HG02973 (cell line): ENCODE measurements around the gene EPX.

Experiments used
- ATAC-seq: cut with Tn5 transposase; IDR thresholded peaks from one replicate; pipeline ENCODE4 v1.9.1; 2021; ENCODE audit warnings: moderate library complexity; ENCODE audit not compliant: unreplicated experiment

EPX gene

DNA sequence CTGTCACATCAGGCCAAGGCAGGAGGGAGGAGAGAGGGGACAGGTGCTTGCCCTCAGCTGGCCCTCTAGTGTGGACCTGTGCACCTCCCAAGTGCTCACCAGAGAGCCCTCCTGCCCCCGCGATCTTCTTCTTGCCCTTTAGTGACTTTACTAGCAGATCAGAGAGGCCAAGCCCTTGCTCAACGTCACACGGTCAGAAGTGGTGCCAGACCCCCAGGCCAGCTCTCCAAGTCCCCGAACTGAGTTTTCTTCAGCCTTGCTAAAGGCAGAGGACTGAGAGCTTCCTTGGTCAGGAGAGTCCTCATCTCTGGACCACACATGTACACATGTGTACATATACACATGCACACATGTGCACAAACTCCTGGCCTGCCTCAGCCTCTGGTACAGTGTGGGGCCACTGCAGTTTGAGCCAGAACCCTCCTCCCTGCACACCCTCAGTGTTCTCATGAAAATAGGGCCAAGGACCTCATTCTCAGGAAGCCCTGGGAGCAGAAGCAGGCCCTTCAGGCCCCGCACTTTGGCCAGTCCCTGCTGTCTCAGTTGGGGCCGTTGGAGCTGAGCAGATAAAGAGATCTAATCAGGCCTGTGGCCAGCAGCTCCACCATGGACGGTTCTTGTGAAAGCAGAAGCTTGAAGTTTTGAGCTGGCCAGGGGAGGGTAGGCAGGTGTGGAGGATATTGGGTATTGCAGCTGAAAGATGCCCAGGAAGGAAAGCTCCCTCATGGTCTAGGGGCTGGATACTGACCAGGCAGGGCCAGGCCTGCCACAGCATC, 7.4 kb upstream of the EPX start:
- ATAC-seq, result no peak

DNA sequence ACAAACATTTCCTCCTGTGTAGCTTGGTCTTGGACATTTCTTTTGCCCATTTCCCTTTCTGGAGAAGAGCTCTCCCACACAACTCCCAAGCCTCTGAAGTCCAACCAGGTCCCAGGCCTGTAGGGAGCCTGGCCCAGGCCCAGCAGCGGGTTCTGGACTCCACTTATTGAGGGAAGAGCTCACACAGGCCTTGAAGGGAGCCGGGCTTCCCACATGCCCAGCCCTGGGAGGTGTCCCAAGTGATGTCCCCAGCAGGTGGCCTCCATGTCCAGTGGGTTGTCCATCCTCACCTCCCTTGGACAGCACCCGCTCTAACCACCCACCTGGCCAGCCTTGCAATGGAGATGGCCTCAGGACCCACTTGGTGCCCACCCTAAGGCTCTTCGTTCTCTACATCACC, 5.9 kb upstream of the EPX start:
- no peak for ATAC-seq

DNA sequence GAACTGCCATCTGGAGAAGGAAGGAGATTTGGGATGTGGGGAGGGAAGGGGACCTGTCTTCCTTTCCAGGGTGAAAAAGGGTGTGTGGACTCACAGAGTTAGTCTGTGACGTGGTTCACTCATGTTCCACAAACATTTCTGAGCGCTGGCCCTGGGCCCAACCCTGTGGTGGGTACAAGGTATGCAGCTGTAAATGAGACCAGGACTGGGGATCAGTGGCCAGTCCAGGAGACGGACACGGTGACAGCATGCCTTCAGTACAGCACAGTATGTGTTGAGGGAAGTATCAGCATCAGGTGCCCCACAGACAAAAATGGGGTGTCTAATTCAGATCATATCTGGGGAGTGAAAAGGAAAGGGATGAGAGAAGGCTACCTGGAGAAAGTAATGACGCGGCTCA, 5.5 kb upstream of the EPX start:
- no peak for ATAC-seq

DNA sequence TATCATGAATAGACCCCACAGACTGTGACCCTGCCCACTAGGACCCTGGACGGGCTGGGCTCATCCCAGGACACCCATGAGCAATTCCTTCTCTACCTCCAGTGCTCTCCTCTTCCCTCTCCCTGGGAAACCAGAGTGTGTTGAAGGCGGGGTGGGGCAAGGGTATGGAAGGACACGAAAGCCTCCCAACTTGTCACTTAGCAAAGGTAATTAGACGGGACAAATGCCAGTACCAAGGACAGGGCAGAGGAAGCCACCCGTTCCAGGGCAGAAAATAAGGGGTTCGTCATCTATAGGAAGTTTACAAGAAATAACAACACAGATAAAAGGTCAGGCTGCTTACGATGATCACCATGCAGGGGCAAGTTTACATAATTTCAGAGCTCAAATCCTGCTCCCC, 4.9 kb upstream of the EPX start:
- no peak for ATAC-seq

DNA sequence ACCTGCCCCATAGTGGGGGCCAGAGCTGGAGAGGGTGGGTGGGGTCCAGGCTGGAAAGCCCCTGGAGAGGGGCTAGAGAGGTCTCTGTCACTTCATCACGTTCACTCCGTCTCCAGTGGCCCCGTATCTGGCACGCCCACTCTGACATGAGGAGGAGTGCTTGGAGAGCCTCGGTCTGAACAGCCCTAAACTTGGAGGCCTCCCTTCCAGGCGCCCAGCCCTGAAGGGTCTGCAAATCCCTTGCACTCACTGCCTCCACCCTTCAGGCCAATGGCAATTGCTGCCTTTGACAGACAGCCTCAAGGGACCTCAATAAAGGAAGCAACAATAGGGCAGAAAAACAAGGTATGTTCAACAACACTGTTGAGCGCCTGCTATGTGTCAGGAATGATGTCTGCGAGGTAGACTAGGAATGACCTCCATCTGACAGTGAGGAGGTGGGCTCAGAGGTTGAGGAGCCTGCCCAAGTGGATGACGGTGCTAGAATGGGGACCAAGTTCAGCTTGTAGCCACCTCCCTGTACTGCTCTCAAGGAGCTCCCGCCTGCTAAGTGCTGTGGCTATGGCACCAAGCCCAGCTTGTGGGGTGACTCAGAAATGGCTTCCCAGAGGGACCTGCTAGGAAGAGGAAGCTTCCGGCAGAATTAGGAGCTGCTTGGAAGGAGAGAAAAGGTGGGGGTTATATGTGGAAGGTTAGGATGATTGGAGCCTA, 2.9 kb upstream of the EPX start:
- ATAC-seq, result no peak

DNA sequence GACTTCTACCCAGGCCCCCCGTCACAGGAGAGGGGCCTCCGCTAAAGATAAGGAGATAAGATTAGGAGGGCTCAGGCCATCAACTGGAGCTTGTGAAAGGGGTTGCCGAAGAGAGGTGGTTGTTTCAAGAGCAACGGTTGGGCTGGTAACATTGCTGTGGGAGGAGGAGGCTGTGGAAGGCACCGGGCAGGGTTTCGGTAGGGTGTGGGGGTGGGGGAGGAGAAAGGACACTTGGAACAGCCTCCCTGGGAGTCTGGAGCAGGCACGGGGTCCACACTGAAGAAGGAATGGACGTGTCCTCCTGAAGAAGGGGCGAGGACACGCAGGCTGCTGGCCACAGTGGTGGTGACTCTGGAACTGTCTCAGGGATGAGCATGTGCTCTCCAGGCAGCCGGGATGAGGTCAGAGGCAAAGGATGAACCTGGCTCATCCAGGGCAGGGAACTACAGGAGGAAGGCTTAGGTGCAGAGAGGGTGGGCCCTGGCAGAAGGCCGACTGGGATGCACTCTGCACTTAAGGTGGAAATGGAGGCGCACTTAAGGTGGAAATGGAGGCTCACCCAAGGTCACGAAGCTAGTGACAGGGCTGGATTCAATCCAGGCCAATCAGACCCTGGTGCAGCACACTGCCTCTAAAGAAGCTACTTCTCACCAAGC, 1.2 kb upstream of the EPX start:
- no peak for ATAC-seq

DNA sequence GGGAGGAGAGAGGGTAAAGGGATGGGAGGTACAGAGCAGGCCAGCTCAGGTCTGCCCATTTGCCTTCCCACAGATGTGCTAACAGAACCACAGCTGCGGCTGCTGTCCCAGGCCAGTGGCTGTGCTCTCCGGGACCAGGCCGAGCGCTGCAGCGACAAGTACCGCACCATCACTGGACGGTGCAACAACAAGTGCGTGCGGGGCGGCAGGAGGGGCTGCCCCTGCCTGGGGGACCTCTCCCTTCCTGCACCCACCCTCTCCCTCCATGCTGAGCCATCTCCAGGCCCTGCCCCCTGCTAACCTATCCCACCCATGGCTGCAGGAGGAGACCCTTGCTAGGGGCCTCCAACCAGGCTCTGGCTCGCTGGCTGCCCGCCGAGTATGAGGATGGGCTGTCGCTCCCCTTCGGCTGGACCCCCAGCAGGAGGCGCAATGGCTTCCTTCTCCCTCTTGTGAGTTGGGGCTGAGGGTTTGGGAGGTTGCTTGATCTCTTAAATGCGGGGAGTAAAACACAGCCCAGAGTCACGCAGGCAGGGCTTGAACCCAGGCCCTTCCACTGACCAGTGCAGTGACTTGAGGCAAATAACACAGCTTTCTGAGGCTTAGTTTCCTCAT, 1.2 kb downstream of the EPX start:
- no peak for ATAC-seq

DNA sequence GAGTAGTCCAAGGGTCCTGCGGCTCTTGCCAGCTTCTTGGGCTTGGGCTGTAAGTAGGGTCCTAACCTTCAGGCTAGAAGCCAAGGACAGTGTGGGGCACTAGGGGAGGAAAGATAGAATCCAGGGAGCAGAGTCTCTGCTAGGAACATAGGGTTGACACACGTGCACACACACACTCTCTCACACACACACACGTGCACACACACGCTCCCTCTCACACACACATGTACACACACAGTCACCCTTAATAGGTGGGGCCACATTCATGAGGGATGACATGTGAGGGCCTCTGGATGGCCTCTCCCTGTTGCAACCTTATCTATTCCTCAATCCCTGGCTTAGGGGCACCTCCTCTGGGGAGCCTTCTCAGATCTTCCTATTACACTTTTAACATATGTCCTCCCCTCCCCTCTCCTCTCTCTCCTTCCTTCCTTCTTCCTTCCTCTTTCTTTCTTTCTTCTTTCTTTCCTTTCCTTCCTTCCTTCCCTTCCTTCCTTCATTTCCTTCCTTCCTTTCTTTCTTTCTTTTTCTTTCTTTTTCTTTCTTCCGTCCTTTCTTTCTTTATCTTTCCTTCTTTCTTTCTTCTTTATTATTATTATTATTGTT, 3.1 kb downstream of the EPX start:
- ATAC-seq, result no peak

DNA sequence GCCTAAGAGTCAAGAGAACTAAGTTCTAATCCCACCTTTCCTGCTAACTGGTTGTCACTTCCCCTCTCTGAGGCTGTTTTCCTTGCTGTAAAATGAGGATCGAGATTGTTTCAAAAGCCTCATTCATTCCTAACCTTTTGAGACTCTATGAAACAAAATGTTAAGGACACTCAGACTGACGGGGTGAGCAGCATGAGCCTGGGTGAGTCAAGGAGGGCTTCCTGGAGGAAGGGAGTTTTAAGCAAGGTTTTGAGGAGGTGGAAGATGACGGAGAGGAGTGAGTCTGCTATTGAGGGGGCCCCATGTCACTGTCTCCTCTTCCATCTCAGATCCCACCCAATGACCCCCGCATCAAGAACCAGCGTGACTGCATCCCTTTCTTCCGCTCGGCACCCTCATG, 4.1 kb downstream of the EPX start:
- no peak for ATAC-seq

DNA sequence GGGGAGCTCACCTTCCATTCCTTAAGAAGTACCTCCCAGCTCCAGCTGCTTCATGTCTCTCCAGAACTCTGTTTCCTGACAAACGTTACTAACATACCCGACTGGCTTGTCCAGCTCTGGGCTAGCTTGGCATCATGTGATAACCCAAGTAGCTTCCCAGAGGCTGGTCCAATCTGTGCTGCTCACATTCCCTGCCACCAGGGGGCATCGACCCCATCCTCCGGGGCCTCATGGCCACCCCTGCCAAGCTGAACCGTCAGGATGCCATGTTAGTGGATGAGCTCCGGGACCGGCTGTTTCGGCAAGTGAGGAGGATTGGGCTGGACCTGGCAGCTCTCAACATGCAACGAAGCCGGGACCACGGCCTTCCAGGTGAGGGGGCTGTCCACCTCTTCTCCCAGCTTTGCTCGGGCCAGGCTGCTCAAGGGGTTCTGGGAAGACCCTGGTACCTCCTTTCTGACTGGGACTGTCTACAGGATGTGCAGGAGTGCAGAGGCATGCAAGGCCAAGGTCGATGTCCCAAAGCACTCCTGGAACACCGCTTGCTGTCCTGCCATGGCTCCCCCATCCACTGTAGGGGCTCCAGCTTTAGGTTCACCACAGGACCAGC, 7.6 kb downstream of the EPX start:
- ATAC-seq, result no peak

DNA sequence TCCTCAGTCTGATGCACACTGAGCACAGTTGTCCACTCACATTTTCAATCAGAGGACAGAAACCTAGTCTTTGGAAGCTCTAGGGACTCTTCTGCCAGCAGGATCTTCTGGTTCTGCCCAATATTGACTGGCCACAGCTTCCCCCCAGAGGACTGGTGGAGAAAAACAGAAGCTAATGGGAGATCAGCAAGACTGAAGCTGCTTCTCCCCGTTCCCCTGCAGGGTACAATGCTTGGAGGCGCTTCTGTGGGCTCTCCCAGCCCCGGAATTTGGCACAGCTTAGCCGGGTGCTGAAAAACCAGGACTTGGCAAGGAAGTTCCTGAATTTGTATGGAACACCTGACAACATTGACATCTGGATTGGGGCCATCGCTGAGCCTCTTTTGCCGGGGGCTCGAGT, 10.3 kb downstream of the EPX start:
- ATAC-seq, result no peak

DNA sequence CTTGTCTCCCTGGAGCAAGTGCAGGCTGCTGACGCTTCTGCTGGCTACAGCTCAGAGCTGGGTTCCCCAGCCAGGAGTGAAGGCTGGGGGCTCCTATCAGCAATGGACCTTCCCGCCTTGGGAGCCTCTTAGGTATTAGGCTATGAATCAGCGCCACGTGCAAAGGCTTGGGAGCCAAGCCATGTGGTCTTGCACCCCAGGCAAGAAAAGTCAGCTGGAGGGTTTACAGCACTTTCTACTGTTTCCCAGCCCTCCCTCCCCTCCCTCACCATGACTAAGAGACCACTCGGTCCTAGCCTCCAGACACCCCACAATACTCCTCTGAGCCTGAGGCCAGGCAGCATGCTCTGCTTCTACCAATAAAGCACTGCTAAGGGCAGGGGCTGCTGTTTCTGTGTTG, 12.3 kb downstream of the EPX start:
- ATAC-seq, result no peak

DNA sequence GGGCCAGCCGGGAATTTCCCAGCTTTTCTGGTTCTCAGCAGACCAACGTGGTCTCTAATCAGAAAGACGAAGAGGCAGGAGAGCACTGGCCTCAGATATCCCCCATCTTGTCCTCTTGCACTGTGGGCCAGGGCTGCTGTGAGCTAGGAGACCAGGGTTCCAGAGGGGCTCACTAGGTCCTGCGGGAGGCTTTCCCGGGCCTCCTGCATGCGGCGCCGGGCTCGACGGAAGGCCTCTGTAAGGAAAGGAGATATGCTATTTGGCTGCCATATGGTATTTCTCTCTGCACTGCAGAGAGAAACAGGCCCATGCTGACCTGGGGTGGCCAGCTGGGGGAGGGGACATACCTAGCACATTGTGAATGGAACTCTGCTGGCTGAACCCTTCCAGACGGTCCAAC, 13.4 kb downstream of the EPX start:
- no peak for ATAC-seq

DNA sequence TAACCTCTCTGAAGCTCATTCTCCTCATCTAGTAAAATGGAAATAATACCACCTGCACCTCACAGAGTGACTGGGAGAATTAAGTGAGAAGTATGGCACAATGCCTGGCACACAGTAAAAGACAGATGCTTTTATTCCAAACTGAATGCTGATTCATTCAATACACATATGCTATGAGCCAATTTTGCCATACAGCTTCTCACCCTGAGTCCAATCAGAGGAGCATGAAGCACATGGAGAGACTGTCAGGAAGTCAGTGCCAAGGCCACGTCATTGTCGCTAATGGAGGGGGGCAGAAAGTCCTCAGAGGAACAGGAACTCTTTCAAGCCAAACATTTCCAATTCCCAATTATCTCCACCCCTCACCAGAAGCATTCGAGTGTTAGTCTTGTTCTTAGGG, 14.9 kb downstream of the EPX start:
- ATAC-seq, result no peak

DNA sequence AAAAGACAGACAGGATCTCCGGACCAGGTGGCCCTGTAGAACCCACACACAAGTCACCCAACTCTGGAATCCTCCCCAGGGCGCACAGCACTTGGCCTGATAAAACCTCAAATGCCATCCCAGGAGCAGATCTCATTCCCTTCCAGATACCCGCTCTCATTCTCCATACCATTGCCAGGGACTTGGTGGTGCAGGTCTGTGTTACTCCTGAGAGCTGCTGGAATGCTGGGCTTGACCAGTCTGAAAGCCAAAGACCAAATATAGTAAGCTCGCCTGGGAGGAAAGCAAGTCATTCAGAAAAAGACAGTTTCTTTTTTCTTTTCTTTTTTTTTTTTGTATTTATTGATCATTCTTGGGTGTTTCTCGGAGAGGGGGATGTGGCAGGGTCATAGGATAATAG, 15.8 kb downstream of the EPX start:
- no peak for ATAC-seq

DNA sequence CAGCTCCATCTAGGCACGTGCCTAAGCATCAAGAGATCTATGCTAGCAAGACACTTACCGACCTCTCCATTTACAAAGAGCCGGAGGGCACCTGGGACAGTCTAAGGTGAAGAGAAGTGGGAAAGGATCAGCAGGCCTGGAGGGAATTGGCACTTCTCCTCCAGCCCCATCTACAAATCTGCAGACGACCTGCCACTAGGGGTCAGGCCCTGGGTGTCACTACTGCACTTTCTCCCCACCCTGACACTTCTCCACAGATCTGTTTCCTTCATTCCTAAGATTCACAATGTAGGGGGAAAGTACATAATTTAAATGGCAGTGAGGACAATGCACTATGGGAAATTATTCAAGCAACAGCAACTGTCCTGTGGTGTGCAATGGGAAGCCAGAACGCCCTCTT, 18.4 kb downstream of the EPX start:
- no peak for ATAC-seq

DNA sequence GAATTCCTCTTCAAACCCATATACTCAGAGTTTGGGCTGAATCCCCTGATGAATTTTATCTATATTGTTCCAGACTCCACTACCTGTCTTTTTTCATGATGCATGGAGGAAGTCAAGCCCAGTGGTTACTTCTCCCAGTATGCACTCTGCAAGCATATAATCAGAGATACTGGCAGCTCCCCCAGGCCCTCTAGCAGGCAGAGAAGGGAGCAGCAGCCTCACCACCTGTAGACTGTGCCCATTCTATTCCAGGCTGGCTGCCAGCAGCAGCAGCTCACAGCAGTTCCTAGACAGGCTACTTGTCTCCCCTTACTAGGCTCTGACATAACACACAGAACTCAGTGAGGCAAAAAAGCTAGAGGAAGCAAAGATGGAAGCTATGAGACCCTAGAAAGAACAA, 23.2 kb downstream of the EPX start:
- ATAC-seq, result no peak

DNA sequence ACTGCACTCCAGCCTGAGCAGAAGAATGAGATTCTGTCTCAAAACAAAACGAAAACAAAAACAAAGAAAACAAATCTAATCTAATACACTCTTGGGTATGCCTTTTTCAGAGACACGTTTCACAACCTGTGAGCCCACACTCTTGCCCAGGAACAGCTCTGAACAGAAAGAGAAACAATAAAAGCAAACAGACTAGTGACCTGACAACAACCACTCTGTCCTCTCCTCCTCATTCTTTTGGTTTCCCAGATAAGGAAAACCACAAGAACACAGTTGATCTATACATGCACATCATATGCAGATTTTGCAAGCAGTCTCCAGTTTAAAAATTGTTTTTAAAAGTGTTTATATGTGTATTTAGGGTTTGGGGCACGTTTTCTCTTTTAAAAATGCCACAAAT, 25.2 kb downstream of the EPX start:
- ATAC-seq, result no peak

DNA sequence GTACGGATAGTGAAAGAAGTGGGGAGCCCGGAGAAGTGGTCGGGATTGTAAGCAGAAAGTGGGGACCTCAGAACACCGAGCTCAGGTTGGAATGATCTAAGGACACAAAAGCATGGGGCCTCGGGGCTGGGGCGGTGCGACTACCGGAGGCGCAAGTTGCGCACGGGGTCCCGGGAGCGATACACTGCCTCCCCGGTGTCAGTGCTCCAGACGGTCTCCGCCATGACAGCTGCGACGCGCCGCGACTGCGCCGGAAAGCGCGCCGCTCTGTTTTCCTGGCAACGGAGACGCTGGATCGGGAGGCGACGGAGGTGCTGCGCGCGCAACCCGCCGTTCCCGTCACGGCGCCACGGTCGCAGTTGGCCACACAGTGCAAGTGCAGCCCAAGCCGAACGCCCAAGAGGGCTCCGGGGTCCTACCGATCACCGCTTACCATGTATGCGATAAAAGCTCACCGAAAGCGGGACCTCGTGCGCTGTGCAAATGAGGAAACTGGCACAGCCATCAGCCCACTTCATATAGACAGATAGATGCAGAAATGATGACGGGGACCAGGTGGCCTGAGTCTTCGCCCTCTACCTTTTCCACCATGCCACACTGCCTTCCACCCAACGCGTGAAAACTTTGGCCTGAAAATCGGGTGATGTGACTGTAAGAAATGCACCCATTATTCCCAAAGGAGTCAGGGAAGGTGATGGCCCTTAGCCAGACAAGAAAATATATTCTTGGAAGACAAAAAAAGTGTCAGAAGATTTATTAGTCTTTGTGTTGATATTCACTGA, 26.7 kb downstream of the EPX start, which contains the start of gene MKS1:
TSS of gene MKS1 (minus strand) at position 249 of the 782 bp plus-strand sequence. CDS start at position 224, 25 bp downstream.
- ATAC-seq, result peak; percentile 94

DNA sequence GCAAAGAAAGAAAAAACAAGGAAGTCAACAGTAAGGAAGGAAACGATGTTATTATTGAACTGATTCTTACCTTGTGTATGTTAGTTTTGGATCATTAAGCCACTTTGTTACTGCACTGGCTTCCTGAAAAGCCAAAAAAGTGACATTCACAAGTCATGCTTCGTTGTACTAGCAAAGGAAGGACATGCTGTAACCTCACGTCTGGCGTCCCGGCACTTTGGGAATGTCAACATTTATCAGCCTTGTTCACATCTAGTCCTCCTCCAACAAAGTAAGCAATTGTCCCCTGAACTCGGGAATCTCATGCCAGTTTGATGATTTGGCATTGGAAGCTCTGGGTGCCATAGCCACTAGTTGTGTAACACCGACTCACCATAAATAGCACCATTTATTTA, 27.3 kb downstream of the EPX start:
- ATAC-seq, result no peak
